ENCODE data around the gene IQCC.

The IQCC gene

GRCh38 chr1:32224285-32224684 lies 18.8 kb downstream of the IQCC start:
- no peak for DNase-seq

- DNase-seq, result no peak
These were observed 23.3 kb downstream of the IQCC start for GRCh38 chr1:32228771-32229170.

GRCh38 chr1:32231843-32232432 lies 26.5 kb downstream of the IQCC start:
- no peak for DNase-seq

GRCh38 chr1:32232558-32233304 lies 27.3 kb downstream of the IQCC start:
- no peak for DNase-seq

GRCh38 chr1:32234792-32235191 lies 29.3 kb downstream of the IQCC start:
- no peak for DNase-seq

GRCh38 chr1:32239337-32239736 lies 33.9 kb downstream of the IQCC start:
- DNase-seq, result no peak

GRCh38 chr1:32239790-32240139 lies 34.3 kb downstream of the IQCC start:
- DNase-seq, result no peak

GRCh38 chr1:32240140-32240951 lies 34.9 kb downstream of the IQCC start:
- peak; percentile 80 for DNase-seq

- DNase-seq, result peak; percentile 63
These were observed 35.7 kb downstream of the IQCC start for GRCh38 chr1:32241001-32241763.

GRCh38 chr1:32242341-32242851 lies 36.9 kb downstream of the IQCC start:
- DNase-seq, result no peak

- no peak for DNase-seq
These were observed 41.4 kb downstream of the IQCC start, which contains the start of gene FAM167B for GRCh38 chr1:32246888-32247273. Gene FAM167B, plus strand, starts transcription at chr1:32247222. Its CDS starts 200 bp downstream, at chr1:32247422.

- DNase-seq, result no peak
These were observed 42.0 kb downstream of the IQCC start for GRCh38 chr1:32247452-32247851.

- peak; percentile 82 for DNase-seq
These were observed 42.8 kb downstream of the IQCC start for GRCh38 chr1:32247983-32248889.

GRCh38 chr1:32249831-32250525 lies 44.5 kb downstream of the IQCC start:
- DNase-seq, result peak; percentile 90

- DNase-seq, result peak; percentile 82
These were observed 45.6 kb downstream of the IQCC start, which contains the start of gene LCK for GRCh38 chr1:32250893-32251716. Gene LCK, plus strand, starts transcription at chr1:32251265. Its CDS starts 23,065 bp downstream, at chr1:32274330.

- peak; percentile 42 for DNase-seq
These were observed 49.9 kb downstream of the IQCC start for GRCh38 chr1:32255072-32256071.

- peak; percentile 33 for DNase-seq
These were observed 51.2 kb downstream of the IQCC start for GRCh38 chr1:32256473-32257226.

- DNase-seq, result no peak
These were observed 51.7 kb downstream of the IQCC start for GRCh38 chr1:32257227-32257508.

Measured in CD4-positive, alpha-beta T cell treated with Interleukin-6 for 4 hours (primary cell).